GM21825 (cell line): ENCODE results near the gene SOX2.

ENCODE experiments used
- ATAC-seq: cut with Tn5 transposase; IDR thresholded peaks from one replicate; pipeline ENCODE4 v1.9.1; 2021; ENCODE audit warnings: mild to moderate bottlenecking, moderate library complexity; ENCODE audit not compliant: unreplicated experiment

Gene SOX2

DNA sequence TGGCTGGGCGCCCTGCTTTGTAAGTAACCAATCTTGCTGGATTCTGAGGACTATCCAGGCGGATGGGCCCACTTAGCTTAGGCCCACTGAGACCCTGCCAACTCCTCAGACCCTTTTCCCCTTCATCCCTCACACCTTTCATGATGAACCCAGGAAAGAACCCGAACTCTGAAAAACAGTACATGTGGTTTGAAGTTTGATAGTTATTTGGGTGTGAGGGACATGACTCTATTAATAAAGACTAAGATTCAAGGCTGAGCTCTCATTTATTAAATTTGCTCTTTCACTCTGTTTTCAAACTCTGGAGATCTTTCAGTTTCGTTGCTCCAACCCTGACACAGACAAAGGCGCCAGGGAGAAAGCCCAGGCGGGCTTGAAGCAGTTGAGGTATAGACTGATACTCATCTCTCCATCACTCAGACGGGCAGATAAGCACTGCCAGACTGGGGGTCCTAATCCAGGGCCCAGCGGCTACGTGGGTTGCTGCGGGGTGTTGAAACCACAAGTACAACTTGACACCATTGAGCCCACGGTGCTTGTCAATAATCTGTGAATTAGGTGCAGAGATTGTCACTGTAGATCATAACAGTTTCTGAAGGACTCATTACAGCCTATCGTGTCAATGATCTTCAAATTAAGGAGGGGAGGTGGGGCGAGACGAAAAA, 7.2 kb upstream of the SOX2 start:
- no peak for ATAC-seq

GRCh38 chr3:181705086-181705480, 6.6 kb upstream of the SOX2 start:
- no peak for ATAC-seq

DNA sequence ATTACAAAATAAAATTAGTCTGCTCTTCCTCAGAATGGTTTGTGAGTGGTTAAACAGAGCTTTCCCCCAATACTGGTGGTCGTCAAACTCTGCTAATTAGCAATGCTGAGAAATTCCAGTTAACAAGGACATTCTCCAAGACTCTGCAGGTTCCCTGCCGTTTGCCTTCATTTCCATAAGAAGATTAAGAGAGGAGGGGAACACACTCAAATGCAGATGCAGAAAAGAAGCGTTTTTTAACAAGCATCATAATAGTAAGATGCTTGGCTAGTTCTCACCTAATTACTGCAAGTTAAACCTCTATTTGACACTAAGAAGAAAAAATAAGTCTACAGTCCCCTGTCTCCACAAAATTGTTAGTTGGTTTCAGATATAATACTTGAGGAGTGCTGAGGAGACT, 3.7 kb upstream of the SOX2 start:
- no peak for ATAC-seq

DNA sequence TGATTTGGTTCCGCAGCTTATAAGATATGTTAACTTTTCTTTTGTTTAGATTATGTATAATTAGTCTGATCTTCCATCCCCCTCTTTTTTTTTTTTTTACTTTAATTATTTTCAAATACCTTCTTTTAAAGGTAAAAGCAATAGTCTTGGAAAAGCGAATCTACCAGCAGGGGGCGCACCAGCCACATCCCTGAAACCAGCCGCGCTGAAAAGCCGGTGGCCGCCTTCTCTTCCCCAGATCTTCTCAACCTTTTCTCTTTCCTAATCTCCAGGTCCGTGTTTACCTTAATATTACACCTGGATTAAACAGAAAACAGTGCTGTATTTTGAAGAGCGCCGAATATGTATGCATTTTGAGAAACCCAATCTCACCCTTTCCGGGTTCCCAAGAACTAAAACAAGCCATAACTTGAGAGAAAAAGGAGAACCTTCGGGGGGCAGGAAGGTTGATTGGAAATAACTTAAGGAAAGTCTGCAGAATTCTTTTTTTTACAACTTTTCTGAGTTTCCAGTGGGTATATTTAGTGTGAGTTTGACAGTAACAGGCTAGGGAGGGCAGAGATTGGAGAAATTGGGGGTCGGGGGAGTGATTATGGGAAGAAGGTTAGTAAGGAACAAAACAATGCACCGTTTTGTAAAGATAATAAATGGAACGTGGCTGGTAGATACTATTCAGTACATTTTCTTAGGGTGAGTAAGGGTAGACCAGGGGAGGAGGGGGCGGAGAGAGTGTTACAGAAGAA, 2.0 kb upstream of the SOX2 start:
- ATAC-seq = no peak

GRCh38 chr3:181710345-181711291, 1.1 kb upstream of the SOX2 start:
- ATAC-seq = no peak

GRCh38 chr3:181712226-181712552, 464 bp downstream of the SOX2 start:
- no peak for ATAC-seq

- no peak for ATAC-seq
Measured at GRCh38 chr3:181712553-181713279, 991 bp downstream of the SOX2 start.

DNA sequence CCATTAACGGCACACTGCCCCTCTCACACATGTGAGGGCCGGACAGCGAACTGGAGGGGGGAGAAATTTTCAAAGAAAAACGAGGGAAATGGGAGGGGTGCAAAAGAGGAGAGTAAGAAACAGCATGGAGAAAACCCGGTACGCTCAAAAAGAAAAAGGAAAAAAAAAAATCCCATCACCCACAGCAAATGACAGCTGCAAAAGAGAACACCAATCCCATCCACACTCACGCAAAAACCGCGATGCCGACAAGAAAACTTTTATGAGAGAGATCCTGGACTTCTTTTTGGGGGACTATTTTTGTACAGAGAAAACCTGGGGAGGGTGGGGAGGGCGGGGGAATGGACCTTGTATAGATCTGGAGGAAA, 1.5 kb downstream of the SOX2 start:
- ATAC-seq = no peak

- no peak for ATAC-seq
Measured at GRCh38 chr3:181713676-181714612, 2.2 kb downstream of the SOX2 start.

DNA sequence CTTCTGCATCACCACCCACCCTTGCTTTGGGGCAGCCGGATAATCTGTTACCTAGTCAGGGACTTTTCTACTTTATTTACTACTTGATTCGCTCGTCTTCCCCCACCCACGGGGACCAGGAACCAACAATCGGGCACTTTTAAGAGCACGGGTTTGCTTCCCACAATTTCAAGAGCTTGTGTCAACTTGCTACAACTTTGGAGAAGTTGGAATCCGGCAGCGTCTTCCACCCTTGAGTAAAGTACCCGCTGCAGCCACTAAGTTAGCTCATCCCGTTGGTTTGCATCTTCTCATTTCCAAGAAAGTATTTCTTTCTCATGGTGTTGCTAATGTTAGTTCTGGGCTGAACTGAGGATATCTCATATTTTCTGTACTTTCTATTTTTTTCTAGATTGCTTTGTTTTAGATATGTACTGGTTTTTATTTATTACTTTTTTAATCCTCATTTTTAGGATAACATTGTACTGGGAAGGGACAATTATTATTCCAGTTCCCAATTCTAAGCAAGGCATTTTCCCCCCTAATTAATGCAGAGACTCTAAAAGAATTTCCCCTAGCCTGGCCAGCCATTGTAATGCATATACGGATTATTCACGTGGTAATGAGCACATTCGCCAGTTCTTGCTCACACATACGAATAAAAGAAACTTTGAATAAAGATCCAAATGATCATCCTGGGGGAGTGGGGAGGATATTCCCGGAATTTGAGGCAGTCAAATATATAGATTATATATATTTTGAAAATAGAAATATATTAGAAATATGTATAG, 4.0 kb downstream of the SOX2 start:
- ATAC-seq = no peak

DNA sequence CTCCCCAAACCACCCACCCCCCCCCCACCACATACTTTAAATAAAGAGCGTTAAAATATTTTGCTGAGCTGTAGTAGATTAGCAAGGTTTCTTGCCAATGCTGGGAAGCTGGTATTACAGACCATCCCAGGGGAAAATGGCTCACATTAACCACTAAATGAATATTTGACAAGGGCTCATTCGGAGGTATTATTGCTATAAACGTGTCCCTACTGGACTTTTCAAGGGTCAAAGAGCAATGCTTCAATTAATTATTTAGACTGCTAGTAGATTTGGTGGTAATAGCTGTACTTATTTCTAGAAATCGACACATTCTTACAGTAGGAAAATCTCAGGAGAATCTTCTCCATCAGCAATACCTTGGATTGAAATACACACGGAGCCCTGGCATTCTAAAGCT, 5.2 kb downstream of the SOX2 start:
- ATAC-seq = no peak

- ATAC-seq = no peak
Measured at GRCh38 chr3:181717549-181718171, 5.9 kb downstream of the SOX2 start.

- ATAC-seq = no peak
Measured at GRCh38 chr3:181718369-181718768, 6.6 kb downstream of the SOX2 start.

DNA sequence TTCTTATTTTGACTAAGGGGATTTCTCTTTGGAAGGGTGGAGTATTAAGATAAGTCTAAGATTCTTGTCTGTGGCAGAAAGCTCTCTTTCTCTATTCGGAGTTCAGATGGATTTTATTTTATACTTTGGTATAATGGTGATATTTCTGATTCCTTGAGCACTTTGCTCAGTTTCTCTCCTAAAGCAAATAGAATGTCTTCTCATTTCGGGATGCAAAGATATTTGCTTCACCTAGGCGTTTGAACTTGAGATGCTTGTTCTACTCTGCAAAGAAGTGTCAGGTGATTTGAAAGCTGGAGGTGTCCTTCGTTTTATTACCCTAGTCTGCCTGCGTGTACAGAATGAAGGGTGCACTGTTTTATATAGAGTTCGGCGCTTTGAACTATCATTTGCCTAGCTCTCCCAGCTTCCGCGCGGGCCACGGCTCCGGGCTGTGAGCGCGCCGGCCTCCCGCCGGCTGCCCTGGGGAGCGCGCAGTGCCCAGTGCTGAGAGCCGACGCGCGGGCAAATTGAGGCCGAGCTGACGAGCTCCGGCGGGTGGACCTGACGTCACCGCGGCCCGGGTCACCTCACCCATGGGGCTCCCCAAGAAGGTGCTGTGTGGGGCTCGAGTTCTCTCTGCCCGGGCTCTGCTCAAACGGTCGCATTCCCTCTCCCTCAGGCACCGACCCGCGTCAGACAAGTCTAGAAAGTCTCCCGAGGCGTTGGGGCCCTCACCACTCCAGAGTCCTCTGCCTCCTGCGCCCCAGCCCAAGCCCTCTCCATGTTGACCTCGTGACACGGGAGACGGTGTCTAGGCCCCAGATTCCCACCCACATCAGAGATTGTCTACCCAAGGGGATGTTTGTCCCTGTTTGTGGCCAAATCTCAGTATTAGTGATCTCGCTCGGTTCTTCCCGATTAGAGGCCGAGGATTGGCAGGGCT, 7.5 kb downstream of the SOX2 start:
- ATAC-seq = no peak

- ATAC-seq = no peak
Measured at GRCh38 chr3:181719991-181720680, 8.4 kb downstream of the SOX2 start.

DNA sequence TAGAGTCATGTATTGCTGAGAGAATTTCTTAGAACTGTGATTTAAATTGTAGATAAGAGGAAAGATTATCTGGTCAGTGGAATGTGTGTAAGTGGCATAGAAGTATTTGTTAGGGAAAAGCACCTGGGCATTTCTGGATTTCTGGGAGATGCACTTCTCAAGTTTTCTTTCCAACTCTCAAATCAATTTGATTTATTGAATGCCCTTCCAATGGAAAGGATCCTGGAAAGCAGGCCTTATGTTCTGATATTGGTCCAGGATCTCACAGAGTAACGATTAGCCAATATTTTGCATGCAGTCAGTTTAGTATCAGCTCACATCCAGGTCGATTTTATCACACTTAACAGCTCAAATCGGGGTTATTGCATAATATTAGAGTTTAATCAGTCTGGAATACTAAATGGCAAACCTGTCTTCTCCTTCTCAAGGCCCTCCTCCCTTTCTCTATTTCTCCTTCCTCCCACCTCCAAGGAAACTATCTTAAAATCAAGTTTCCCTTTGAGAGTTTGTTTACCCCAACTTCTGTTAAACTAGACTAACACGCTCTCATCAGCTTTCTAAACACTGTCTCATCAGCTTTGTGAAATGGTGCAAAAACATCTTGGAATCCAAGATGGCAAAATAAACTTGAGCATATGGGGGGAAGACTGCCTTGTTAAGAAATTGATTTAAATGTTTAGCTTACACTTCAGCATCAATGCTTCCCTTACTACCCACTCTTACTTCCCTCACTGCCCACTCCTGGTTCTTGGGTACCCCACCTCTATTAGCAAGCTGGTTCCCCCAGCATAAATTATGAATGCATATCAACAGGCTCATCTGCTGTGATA, 9.5 kb downstream of the SOX2 start:
- no peak for ATAC-seq
